Neural crest cell (in vitro differentiated cells): ENCODE data around the gene RPLP1. TPM values are rescaled to one million over a fixed set of nuclear protein-coding genes. Genes with fewer than 3 reads are reported as not detected.

Source experiments
- DNase-seq: peaks from one replicate; pipeline ENCODE4 v3.0.0; 2021; ENCODE audit warnings: low read depth, mixed read lengths, low spot score
- H3K27ac Mint-ChIP-seq: one replicate; pipeline ENCODE4 v1.8.0; 2021; ENCODE audit warnings: mild to moderate bottlenecking, mixed read lengths; ENCODE audit not compliant: unreplicated experiment
- H3K27me3 Mint-ChIP-seq: 2 replicates; pipeline ENCODE4 v1.8.0; 2021; ENCODE audit warnings: low read depth, mild to moderate bottlenecking, mixed read lengths
- H3K36me3 Mint-ChIP-seq: 2 replicates; pipeline ENCODE4 v1.8.0; 2021; ENCODE audit warnings: low read depth, mild to moderate bottlenecking, mixed read lengths
- H3K4me1 Mint-ChIP-seq: 2 replicates; pipeline ENCODE4 v1.8.0; 2021; ENCODE audit warnings: mixed read lengths
- H3K4me3 Mint-ChIP-seq: one replicate; pipeline ENCODE4 v1.8.0; 2021; ENCODE audit warnings: mild to moderate bottlenecking, mixed read lengths
- H3K9me3 Mint-ChIP-seq: 2 replicates; pipeline ENCODE4 v1.8.0; 2021; ENCODE audit warnings: mixed read lengths
- CTCF ChIP-seq: fragments of 200-600 bp; sonication (generic); conservative IDR thresholded peaks from 2 replicates; pipeline ENCODE4 v1.5.0; 2021; ENCODE audit warnings: antibody characterized with exemption, mild to moderate bottlenecking
- total RNA-seq: library from RNA; stranded (reverse); gene quantifications from 2 replicates; pipeline ENCODE4 v1.2.1, GENCODE V29; 2021

Gene RPLP1
- total RNA-seq, 1 donor from 2014 or later: 1,595 TPM

DNA sequence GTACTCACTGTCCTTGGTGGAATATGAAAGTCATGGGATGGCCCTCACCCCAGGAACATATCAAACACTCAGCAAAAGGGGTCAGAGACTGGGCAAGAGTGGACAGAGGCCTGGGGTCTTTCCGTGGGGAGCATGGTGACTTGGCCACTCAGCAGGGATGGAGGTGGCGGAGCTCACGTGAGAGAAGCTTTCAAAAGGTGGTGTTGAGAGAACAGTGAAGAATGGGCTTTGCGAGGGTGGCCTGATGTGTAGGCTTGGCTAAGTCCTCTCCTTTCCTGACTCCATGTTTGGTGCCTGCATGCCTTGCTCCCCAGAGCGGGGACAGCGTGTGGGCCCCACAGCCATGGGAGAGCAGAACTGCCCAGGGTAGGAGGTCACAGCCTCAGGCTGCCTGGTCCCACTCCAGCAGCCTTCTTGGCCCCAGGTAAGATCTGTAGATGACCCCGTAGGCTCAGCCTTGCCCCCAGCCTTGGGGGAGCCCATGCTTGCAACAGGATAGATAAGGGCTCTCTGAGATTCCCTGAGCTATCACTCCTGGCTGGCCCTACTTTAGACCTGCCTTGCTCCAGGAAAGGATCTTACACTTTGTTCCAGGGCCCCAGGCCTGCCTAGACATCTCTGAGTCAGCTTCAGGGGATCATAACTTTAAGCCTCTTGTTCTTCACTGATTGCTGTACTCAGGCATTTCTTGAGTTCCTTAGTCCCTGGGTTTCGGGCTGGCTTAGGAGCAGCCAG is 17.0 kb downstream of the RPLP1 start:
- Mint-ChIP-seq H3K27ac (no peak overlapping the region), H3K36me3 (no peaks in the 10 kb centered on the region), H3K4me3 (no peak overlapping the region), H3K9me3 (no peaks in the 10 kb centered on the region), H3K4me1 (peaks cover 5% of the 10 kb centered on the region), H3K27me3 (no peaks in the 10 kb centered on the region)
- no peak for DNase-seq
- TF ChIP-seq CTCF: no peak

DNA sequence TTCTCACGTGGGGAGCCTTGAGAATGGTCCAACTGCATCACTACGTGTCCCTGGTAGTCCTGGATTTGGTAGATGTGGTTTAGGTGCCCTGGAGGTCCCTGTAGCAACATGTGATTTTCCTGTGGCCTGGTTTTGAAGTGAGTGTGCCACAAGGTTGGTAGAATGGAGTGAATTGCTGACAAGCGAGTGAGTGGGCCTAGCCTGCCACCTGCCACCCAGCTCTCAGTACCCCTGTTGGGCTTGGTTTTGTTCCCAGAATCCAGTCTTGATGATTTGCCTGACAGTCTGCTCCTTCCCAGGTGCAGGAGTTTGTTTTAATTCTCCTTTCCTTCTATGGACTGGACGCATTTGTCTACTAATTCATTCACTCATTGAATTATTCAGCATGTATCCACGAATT is 19.4 kb downstream of the RPLP1 start:
- Mint-ChIP-seq H3K36me3 (no peaks in the 10 kb centered on the region), H3K27ac (no peak overlapping the region), H3K4me3 (no peak overlapping the region), H3K27me3 (no peaks in the 10 kb centered on the region), H3K4me1 (no peaks in the 10 kb centered on the region), H3K9me3 (no peaks in the 10 kb centered on the region)
- TF ChIP-seq CTCF: no peak
- DNase-seq: no peak

GRCh38 chr15:69472562-69472961 is 19.9 kb downstream of the RPLP1 start:
- no peaks in the 10 kb centered on the region for H3K9me3 Mint-ChIP-seq
- no peak overlapping the region for H3K27ac Mint-ChIP-seq
- H3K27me3 Mint-ChIP-seq: no peaks in the 10 kb centered on the region
- H3K4me1 Mint-ChIP-seq: no peaks in the 10 kb centered on the region
- H3K36me3 Mint-ChIP-seq: no peaks in the 10 kb centered on the region
- DNase-seq: no peak
- TF ChIP-seq CTCF: no peak
- H3K4me3 Mint-ChIP-seq: no peak overlapping the region

- TF ChIP-seq CTCF: no peak
- no peaks in the 10 kb centered on the region for H3K9me3 Mint-ChIP-seq
- no peaks in the 10 kb centered on the region for H3K4me1 Mint-ChIP-seq
- no peaks in the 10 kb centered on the region for H3K36me3 Mint-ChIP-seq
- no peak for DNase-seq
- H3K4me3 Mint-ChIP-seq: no peak overlapping the region
- no peak overlapping the region for H3K27ac Mint-ChIP-seq
- no peaks in the 10 kb centered on the region for H3K27me3 Mint-ChIP-seq
Measured at GRCh38 chr15:69474291-69474690, 21.7 kb downstream of the RPLP1 start.

DNA sequence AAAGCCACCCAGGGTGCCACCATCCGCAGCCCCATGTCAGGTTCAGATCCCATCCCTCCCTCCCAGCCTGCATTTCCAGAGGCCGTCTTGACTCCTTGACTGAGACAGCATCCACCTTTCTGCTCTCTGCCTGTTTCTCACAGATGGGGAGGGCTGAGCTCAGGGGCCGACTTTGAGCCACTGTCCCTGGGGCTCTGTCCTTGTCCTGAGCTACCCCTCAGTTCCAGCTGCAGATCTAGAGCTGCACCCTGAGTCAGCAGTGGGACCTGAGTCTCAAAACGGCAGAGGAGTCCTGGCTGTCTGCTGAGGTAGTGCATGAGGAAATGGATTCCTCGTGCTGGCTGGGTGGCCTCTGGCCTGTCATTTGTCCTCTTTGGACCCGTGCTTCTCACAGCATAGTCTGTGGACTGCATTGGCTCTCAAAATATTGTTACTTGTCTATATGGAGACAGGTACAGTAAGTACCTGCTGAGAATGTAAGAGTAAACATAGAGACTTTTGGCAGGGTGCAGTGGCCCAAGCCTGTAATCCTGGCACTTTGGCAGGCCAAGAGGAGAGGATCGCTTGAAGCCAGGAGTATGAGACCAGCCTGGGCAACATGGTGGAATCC is 22.3 kb downstream of the RPLP1 start:
- Mint-ChIP-seq H3K4me3 (no peak overlapping the region), H3K36me3 (peaks cover 3% of the 10 kb centered on the region), H3K27ac (peak overlapping the region; percentile 75), H3K4me1 (no peaks in the 10 kb centered on the region), H3K27me3 (no peaks in the 10 kb centered on the region), H3K9me3 (peaks cover 2% of the 10 kb centered on the region)
- no peak for DNase-seq
- peak; percentile 11 for TF ChIP-seq CTCF
